PC-3 (cell line): ENCODE data around the gene ZMYM4.
"Not testable (repeated sequence)": the region's sequence is repeated elsewhere in the genome, so short reads cannot be mapped to it uniquely, and the experiment has no call there.

Experiments used
- EZH2 ChIP-seq: fragments of 300-600 bp; sonication (generic); IDR thresholded peaks from one replicate; pipeline ENCODE4 v1.6.1; 2017; ENCODE audit warnings: antibody characterized with exemption, mild to moderate bottlenecking, low read length; ENCODE audit not compliant: unreplicated experiment
- TF ChIP-seq, protein P1 (sequence below): fragments of 300-600 bp; sonication (generic); conservative IDR thresholded peaks from 2 replicates; pipeline ENCODE4 v1.5.1; 2017; ENCODE audit warnings: antibody characterized with exemption, low read depth, mild to moderate bottlenecking, low read length

DNA sequence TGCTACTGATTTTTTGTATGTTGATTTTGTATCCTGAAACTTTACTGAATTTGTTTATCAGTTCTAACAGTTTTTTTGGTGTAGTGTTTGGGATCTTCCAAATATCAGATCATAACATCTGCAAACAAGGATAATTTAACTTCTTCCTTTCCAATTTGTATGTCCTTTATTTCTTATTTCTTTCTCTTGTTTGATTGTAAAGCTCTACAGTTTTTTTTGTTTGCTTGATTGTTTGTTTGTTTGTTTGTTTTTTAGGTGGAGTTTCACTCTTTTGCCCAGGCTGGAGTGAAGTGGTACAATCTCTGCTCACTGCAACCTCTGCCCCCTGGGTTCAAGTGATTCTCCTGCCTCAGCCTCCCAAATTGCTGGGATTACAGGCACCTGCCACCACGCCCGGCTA, 31.7 kb upstream of the ZMYM4 start:
- TF ChIP-seq EZH2: not testable (repeated sequence)
- TF ChIP-seq, protein P1, sequence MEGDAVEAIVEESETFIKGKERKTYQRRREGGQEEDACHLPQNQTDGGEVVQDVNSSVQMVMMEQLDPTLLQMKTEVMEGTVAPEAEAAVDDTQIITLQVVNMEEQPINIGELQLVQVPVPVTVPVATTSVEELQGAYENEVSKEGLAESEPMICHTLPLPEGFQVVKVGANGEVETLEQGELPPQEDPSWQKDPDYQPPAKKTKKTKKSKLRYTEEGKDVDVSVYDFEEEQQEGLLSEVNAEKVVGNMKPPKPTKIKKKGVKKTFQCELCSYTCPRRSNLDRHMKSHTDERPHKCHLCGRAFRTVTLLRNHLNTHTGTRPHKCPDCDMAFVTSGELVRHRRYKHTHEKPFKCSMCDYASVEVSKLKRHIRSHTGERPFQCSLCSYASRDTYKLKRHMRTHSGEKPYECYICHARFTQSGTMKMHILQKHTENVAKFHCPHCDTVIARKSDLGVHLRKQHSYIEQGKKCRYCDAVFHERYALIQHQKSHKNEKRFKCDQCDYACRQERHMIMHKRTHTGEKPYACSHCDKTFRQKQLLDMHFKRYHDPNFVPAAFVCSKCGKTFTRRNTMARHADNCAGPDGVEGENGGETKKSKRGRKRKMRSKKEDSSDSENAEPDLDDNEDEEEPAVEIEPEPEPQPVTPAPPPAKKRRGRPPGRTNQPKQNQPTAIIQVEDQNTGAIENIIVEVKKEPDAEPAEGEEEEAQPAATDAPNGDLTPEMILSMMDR: not testable (repeated sequence)
